Endometrial microvascular endothelial cells (primary cell): ENCODE measurements around the gene TPM4. TPM values are rescaled to one million over a fixed set of nuclear protein-coding genes. Genes with fewer than 3 reads are reported as not detected.

Experiments
- in situ Hi-C: cut with HindIII; loops from 2 replicates; pipeline ENCODE4 v1.10.0; 2017; ENCODE audit warnings: low sequenced_read_pairs, low pct_unique_long_range_greater_than_20kb; ENCODE audit errors: inconsistent ontology term
- total RNA-seq: library from RNA; depleted of rRNA; stranded (reverse); fragments of >200 nt; gene quantifications from one replicate; pipeline ENCODE4 v1.2.3, GENCODE V29; 2015; ENCODE audit errors: inconsistent ontology term

TPM4 gene
- total RNA-seq, 1 donor from 2014 or later, result 1,107 TPM

GRCh38 chr19:16143399-16144215, 67.3 kb downstream of the TPM4 start, which contains the start of gene HSH2D:
HSH2D (plus strand) TSS chr19:16143685; CDS start chr19:16148751, 5,066 bp downstream.
- in situ Hi-C loops, result no loop called here

GRCh38 chr19:16144216-16144581, 67.9 kb downstream of the TPM4 start:
- in situ Hi-C loops, result no loop called here

GRCh38 chr19:16146112-16146511, 69.8 kb downstream of the TPM4 start:
- in situ Hi-C loops, result no loop called here

- in situ Hi-C loops, result no loop called here
These were observed 72.3 kb downstream of the TPM4 start for GRCh38 chr19:16148443-16149229.

Other genes with a start within 250 kb of the TPM4 start
- not detected for gene CYP4F2, start 178.4 kb upstream of the TPM4 start, total RNA-seq
- not detected for gene CYP4F11, start 142.0 kb upstream of the TPM4 start, total RNA-seq
- gene OR10H4, start 127.5 kb upstream of the TPM4 start, total RNA-seq, result not detected
- gene RAB8A, start 35.4 kb downstream of the TPM4 start, total RNA-seq, result 87.3 TPM
- not detected for gene HSH2D, start 67.2 kb downstream of the TPM4 start, total RNA-seq
- gene CIB3, start 97.0 kb downstream of the TPM4 start, total RNA-seq, result not detected
- 104 TPM for gene FAM32A, start 108.9 kb downstream of the TPM4 start, total RNA-seq
- 173 TPM for gene AP1M1, start 121.4 kb downstream of the TPM4 start, total RNA-seq
- 8.5 TPM for gene KLF2, start 248.3 kb downstream of the TPM4 start, total RNA-seq